Measurements from ENCODE around the gene TCEANC2.
"Not testable (repeated sequence)": the region's sequence is repeated elsewhere in the genome, so short reads cannot be mapped to it uniquely, and the experiment has no call there.

TCEANC2 gene

DNA sequence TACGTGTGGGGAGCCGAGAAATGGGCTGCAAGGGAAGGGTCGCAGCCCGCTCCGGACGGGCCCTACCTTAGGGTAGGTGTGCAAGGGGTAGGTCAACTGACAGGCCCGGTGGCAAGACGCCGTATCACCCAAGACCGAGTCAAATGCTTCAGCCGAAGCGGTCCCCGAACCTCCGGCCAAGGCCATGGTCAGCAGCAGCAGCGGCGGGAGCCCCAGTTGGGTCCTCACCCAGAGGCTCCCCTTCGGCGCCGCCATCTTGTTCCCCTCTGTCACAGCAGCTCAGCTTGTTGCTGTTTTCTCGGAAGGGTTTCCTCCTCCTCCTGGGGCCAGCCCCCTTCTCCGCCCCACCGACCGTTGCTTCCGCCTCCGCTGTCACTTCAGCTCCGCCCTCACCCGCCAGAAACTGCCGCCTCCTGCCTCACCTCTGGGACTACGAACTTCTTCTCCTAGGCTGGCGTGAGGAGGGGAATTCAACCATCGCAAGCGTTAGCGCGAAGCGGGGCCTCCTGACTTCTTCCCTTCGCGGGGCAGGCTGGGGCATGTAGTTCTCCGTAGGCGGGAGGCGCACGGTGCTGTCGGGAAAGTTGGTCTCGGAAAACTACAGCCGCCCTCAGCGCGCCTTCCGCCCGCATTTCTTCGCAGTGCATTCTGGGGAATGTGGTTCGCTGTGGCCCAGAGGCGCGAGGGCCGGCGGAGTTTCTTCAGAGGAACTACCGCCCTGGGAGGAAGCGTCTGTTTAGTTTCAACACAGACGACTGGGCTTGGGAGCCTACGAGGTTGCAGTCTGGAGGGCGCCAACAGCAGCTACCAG, at the start of gene TCEANC2, which contains the start of gene TMEM59:
Gene TCEANC2 (plus strand): TSS at position 675 of the 811 bp plus-strand sequence. CDS start 815 bp downstream, outside the sequence.
Gene TMEM59 (minus strand): TSS at position 271 of the 811 bp plus-strand sequence. CDS start 16 bp downstream, at position 255.
- peak; percentile 99 for DNase-seq

DNA sequence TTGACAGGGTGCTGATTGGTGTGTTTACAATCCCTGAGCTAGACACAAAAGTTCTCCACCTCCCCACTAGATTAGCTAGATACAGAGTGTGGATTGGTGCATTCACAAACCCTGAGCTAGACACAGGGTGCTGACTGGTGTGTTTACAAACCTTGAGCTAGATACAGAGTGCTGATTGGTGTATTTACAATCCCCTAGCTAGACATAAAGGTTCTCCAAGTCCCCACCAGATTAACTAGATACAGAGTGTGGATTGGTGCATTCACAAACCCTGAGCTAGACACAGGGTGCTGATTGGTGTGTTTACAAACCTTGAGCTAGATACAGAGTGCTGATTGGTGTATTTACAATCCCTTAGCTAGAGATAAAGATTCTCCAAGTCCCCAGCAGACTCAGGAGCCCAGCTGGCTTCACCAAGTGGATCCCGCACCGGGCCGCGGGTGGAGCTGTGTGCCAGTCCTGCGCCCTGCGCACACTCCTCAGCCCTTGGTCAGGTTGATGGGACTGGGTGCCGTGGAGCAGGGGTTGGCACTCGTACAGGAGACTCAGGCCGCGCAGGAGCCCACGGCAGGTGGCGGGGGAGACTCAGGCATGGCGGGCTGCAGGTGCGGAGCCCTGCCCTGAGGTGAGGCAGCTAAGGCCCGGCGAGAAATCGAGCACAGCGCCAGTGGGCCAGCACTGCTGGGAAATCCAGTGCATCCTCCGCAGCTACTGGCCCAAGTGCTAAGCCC, 49.5 kb upstream of the TCEANC2 start:
- DNase-seq: not testable (repeated sequence)

DNA sequence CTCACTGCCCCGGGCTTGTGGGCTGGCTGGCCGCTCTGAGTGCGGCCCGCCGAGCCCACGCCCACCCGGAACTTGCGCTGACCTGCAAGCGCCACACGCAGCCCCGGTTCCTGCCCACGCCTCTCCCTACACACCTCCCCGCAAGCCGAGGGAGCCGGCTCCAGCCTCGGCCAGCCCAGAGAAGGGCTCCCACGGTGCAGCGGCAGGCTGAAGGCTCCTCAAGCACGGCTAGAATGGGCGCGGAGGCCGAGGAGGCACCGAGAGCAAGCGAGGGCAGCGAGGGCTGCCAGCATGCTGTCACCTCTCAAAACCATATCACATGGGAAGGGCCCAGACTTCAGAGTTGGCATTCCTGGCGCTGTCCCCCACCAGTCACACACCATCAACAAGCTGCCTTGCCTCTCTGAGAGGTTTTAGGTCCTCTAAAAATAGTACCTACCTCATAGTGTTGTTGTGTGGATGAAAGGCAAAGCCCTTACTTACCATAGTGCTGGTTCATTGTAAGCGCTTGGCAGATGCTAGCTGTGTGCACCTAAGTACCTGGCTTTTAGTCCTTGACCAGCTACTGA, 48.8 kb upstream of the TCEANC2 start:
- no peak for DNase-seq

DNA sequence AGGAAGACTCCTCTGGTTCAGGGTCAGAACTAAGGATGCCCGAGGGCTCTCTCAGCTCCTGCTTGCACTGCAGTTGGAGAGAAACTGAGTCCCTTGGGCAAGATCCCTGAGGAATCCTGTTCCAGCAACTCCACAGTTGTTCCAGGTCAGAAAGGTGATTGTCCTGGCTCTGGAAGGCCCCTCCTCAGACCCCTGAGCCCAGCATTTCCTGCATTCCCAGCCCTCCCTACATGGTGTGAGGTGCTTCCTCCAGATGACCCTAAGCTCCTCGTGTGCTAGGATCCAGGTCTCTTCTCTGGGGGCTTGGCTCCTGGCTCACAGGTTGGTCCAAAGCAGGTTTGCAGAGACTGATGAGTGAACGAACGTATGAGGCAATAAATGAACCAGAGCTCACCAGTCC, 46.9 kb upstream of the TCEANC2 start:
- no peak for DNase-seq

DNA sequence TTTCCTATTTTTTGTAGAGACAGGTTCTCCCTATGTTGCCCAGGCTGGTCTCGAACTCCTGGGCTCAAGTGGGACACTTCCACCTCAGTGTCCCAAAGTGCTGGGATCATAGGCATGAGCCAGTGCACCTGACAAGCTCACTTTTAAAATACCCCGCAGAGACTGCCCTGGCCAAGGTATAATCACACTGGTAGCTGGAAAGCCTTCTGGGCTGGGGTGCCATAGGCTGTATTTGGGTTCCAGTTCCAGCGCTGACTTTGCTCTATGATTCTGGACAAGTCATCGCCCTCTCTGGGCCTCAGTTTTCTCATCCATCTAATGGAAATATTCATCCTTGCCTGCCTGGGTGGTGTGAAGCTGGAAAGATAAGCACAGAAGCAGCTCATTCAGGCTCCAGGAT, 45.8 kb upstream of the TCEANC2 start:
- DNase-seq: no peak

DNA sequence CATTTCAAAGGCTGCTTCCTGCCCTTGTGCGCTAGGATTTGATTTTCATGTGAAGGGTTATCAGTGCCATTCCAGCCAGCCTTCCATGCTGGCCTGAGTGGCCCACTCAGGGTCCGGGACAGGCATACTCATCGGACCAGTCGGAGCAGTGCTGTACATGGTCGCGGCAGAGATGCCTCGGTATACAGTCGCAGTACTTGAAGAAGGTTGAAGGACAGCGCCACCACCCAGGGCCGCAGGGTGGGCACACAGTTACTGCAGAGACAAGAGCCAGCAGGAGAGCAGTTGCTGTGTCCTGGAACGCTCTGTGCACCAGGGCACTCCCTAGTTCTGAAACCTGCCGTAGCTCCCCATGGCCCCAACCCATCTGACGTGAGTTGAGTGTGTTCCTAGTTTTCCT, 44.5 kb upstream of the TCEANC2 start:
- no peak for DNase-seq

DNA sequence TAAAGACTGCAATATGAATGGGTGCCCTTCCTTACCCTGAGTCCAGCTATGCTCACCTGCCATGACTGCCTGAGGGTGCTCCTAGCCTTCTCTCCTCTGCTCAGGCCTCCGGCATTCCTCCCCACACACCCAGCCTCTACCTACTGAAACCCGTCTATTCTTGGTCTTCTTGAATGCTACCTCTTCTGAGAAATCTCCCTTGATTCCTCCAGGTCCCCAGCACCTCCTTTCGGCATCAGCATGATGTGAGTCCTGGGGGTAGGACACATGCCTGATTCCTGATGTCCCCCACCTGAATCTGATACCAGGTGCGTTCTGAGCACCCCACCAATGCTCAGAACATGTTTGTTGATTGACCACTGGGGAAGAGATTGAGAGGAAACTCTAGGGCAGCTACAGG, 44.0 kb upstream of the TCEANC2 start:
- no peak for DNase-seq

DNA sequence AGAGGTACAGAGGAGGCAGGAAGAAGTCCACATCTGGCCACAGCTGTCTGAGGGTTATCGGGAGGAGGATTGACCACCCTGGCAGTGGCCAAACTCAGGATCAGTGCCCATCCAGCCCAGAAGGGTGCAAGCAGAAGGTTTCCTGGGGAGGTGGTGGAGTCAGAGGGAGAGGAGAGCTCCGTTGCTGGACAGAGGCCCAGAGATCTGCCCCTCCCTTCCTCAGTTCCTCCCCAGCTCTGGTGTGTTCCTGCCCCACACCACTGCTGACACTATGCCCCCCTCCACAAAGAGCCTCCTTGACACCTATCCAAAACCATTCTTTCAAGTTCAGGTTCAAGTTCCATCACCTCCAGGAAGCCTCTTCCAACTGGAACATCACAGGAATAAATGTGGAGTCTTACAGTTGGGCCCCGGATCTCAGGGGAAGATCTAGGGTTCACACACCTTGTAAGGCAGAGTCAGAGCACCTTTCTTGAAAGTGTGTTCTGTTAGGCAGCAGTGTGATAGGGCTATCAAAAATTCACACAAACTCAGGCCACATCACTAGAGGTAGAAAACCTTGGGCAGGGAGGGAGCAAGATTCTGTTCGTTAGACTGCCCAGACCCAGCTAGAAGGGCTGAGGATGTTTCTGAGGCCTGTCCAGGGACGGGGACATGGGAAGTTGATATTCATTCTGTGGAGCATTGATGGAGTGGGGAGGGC, 42.8 kb upstream of the TCEANC2 start:
- no peak for DNase-seq

DNA sequence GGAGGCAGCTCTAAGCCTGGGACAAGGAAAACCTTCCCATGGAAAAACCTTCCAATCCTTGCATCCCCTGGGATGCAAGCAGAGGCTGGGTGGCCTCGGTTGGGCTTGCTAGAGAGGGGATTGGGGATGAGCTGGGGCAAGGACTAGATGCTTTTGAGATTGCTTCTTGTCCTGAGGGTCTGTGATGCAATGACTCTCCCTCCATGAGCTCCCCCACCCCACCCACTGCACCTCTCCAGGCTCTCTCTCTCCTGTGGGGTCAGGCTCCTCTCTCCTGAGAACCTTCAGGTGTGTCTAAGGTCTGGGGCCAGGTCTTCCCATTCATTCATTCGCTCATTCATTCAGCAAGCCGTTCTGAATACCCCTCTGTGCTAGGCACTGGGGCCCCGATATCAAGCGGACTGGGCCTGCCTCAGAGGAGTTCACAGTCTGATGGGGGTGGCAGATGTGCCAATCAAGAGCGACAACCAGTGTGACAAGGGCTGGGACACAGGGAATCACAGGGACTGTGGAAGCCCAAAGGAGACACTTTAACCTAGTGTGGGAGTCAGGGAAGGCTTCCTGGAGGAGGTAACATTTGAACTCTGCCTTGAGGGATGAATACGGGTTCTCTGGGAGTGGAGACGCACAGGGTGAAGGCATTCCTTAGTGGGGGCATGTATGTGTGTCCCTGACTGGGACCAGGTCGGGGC, 41.9 kb upstream of the TCEANC2 start:
- no peak for DNase-seq

DNA sequence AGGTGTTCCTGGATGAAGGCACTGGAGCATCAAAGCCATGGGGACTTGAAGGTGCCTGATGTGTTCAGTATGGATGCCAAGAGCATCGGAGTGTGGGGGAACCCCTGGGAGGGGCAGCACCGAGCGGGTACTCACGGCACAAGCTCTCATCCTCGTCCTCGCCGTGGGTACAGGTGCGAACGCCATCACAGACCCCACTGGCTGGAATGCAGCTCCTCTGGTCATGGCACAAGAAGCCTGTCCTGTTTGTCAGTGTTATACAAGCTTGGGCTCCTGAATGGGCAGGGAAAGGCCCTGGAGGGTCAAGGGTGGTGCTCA, 41.4 kb upstream of the TCEANC2 start:
- DNase-seq: no peak

DNA sequence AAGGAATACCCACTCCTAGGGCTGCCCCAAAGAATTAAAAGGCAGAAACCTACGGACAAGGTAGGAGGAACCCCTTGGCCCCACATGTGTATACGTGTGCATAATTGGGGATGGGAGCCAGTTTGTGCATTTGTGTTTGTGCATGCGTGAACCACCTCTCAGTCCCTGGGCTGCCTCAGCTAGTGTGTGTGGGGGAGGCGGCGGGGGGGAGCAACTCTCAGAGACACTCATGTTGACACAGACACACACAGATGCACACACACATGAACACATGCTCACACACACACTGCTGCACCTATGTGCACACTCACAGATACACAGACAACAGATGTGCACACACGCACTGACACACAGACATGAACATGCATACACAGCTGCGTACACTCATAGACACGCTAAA, 40.5 kb upstream of the TCEANC2 start:
- DNase-seq: no peak

DNA sequence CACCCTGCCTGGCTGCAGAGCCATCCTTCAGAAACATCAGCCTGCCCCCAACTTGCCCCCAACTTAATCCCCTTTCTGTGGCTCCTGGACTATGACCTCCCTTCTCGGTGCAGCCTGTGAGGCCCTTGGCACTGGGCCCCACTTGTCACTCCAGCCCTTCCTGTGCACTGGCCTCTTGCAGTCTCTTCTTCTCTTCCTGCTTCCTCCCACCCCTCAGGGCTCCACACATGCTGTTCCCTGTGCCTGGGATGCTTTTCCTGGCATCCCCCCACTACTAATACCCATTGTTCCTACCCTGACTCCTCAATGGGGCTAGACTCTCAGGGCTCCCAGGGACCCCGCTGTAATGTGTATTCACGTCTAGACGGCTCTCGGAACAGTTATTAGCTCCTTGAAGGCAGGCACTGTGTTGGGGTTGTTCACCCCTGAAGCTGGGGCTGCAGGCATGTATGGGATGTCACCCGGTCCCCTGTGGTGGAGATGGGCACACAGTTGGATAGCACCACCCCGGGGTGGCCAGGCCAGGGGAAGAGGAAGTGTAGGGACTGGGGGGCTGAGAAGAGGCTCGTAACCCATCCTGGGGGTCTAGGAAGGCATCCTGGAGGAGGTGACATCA, 39.9 kb upstream of the TCEANC2 start:
- DNase-seq: no peak

DNA sequence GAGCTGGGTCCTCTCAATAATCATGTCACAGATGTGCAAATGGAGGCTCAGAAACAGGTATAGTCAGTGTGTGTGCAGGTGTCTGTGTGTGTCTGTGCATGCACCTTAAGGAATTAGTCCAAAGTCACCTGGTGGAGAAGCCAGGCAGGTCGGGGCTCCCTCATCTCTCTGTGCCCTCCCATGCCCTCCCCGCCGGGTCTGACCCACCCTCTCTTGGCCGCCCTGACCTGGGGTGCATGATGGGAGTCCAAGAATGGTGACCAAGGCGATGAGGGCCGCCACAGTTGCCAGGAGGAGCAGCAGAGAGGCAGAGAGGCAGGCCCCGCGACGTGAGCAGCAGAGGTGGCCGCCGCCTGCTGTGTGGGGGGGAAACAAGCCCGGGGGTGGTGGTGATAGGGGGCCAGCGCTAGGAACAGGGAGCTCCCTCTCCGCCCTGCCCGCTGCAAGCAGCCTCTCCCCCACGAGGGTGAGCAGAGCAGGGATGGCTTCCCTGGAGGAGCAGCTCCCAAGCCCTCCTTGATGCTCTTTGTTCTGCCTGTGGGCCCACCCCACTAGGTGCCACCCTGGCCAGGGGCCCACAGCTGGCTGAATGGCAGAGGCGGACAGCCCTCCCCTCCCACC, 39.3 kb upstream of the TCEANC2 start:
- DNase-seq: no peak

DNA sequence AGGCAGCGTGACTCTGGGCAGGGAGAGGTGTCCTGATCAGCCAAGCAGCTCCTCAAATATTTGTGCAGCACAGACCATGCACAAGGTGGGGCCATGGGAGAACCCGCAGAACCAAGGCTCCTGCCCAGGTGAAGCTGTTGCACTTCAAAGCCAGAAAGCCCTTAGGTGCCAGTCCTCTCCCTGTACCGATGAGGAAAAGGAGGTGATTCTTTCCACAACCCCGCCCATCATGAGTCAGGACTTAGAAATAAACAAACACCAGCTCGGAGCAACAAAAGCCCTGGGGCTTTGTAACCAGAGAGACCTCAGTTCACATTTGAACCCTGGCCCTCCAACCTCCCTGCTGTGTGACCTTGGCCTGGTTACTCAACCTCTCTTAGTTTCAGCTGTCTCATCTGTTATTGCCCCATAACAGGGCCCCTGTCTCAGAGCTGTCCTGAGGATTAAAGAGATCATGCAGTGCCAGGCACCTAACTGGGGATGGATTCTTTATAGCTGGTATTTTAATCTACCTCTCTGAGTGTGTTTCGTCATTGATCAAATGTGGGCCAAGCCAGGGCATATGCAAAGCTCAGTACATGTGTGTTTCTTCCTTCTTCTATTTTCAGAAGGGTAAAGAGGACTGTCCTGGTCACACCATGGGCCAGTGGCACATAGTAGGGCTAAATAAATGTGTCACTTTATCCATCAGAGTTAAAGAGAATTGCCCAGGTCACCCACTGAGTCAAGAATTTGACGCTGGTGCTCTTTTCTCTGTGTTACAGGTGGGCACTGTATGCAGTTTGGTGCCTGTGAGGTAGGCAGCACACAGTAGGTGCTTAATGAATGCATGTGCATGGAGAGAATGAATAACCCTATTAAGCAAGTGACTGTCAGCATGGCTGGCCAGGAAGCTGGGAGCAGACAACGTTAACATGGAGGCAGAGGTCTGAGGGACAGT, 36.8 kb upstream of the TCEANC2 start:
- no peak for DNase-seq

DNA sequence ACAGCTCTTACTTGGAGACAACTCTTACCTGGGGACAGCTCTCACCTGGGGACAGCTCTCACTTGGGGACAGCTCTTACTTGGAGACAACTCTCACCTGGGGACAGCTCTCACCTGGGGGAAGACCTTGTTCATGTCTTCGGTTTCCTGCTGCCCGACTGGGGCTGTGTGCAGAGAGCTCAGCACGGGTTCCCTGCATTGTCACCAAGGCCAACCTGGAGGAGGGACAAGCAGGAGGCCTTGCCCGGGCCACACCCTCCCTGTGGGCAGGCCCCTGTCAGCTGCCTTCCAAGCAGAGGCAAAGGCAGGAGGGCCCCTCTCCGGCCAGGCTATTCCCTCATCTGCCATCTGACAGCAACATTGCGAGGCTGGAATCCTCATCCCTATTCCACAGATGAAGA, 35.4 kb upstream of the TCEANC2 start, which contains the start of gene LDLRAD1:
Gene LDLRAD1 (minus strand): TSS at position 208 of the 400 bp plus-strand sequence. CDS start 74 bp downstream, at position 134.
- DNase-seq: no peak

DNA sequence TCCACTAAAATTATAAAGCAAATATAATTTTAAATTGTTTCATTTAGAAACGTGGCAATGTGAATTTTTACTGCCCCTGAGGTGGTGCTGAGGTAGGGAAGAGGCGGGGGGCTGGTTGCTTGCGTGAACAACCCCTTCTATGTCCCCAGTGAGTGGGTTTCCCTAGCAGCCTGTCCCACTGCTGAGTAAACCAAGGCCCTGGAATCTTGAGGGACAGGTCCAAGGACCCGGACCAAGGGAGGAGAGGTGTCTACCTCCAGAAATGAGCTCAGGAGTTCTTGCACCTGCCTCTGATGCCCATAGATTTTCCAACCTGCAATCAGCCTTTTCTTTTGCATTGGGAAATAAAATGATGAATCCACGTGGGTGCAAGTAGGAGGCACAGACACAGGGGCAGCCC, 34.8 kb upstream of the TCEANC2 start:
- DNase-seq: no peak

DNA sequence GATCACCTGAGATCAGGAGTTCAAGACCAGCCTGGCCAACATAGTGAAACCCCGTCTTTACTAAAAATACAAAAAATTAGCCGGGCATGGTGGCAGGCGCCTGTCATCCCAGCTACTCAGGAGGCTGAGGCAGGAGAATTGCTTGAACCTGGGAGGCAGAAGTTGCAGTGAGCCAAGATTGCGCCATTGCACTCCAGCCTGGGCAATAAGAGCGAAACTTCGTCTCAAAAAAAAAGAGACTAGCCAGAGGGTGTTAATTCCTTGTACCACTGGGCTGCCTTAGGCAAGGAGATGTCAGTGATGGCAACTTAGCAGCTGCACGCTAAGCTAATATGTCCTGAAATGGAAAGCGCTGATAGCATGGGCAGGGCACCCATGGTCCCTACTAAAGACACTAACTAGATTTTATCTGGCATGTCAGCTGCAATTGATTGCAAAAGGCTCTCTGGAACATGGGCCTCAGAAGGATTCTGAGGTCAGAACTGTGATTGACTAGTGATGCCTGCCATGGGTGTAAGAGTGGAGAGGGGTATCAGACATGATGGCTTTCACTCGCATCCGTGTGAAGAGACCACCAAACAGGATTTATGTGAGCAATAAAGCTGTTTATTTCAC, 33.7 kb upstream of the TCEANC2 start:
- not testable (repeated sequence) for DNase-seq

DNA sequence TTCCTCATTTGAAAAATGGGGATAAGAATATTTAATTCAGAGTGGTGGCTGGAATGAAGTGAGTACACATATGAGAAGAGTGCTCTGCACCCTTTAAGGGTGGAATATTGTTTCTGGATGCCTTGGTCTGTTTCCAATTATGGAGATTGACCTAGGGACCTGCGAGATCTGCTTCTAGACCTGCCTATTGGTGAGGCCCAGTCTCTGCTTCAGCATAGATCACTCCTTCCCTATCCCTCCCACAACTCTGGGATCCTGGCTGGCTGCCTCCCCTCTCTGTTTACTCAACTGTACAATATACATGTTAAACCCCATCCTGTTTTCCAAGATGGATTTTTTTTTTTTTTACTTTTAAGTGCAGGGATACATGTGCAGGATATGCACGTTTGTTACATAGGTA, 29.1 kb upstream of the TCEANC2 start:
- no peak for DNase-seq

DNA sequence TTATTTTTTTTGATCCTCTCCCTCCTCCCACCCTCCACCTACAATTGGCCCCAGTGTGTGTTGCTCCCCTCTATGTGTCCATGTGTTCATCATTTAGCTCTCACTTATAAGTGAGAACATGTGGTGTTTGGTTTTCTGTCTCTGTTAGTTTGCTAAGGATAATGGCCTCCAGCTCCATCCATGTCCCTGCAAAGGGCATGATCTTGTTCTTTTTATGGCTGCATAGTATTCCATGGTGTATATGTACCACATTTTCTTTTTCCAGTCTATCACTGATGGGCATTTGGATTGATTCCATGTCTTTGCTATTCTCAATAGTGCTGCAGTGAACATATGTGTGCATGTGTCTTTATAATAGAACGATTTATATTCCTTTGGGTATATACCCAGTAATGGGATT, 28.6 kb upstream of the TCEANC2 start:
- not testable (repeated sequence) for DNase-seq

DNA sequence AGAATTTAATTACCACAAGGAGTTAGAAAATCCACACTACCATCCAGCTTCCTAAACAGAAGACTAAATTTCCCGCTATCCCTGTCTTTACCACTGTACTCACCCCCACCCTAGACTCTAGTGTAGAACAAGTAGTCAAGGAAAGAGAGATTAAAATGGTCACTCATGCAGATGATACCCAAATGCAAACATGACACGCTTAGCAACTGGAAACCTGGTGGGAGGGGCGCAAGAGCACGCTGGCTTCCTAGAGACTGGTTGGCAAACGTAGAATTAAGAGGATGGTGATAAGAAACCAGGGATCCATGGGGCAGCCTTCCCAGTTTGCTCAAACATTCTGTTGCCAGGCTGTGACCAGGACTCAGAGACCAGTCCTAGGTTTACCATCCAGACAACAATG, 25.6 kb upstream of the TCEANC2 start:
- DNase-seq: no peak

Data from activated CD4-positive, alpha-beta T cell treated with anti-CD3 and anti-CD28 coated beads, Interleukin-2, Interleukin-6, amounts not matched to agents 100 ng/mL and 50 ng/mL, durations not matched to agents 16 hours and 8 hours (primary cell).